Fibroblast of the conjunctiva (primary cell): Measurements from ENCODE around the gene BCL2L1.

Experiments used
- DNase-seq: peaks from one replicate; pipeline ENCODE4 v3.0.0-alpha.2; 2010; ENCODE audit warnings: low read depth

The BCL2L1 gene

GRCh38 chr20:31691646-31692275 lies 30.9 kb downstream of the BCL2L1 start:
- no peak for DNase-seq

- DNase-seq: no peak
Observed at GRCh38 chr20:31690124-31690666, 32.5 kb downstream of the BCL2L1 start.

DNA sequence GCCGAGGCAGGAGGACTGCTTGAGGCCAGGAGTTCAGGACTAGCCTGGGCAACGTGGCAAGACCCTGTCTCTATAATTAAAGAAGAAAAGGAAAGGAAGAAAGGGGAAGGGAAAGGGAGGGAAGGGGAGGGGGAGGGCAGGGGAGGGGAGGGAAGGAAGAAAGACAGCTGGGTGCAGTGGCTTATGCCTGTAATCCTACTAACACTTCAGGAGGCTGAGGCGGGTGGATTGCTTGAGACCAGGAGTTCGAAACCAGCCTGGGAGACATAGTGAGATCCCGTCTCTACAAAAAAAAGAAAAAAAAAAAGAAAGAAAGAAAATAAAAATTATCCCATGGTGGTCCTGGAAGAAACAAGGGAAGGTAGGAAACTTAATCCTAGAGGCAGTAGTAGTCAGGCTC lies 33.5 kb downstream of the BCL2L1 start:
- no peak for DNase-seq

GRCh38 chr20:31687777-31688176 lies 34.9 kb downstream of the BCL2L1 start:
- no peak for DNase-seq

DNA sequence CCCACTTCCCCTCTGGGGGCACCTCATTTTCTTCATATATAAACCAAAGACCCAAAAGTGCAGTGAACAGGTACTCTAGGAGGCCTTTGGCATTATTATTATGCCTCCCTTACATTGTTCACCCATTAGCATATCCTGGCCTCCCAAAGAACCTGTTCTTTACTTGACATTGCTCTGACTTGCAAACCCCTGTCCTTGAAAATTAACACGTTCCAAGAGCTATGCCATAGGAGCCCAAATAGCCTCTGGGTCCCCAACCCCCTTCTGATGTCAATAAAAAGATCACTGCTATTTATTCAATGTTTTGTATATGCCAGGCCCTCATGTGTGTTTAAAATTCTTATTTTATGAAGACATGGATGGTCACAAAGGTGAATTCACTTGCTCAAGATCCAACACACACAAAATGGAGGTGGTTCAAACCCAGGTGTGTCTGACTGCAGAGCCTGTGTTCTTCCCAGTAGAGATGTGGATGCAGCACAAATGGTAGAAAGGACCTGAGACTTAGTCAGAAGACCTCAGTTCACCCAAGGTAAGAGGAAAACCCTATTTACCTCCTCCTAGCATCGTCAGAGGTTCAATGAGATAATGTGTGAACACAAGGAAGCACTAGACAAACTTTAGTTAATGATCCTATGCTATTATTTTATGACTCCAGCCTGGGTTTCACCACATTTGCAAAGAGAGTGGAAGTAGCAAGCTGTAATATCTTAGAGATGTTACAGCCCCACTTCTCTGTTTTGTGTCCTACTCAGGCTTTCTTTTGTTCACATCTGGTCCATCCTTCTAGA lies 36.6 kb downstream of the BCL2L1 start:
- no peak for DNase-seq

DNA sequence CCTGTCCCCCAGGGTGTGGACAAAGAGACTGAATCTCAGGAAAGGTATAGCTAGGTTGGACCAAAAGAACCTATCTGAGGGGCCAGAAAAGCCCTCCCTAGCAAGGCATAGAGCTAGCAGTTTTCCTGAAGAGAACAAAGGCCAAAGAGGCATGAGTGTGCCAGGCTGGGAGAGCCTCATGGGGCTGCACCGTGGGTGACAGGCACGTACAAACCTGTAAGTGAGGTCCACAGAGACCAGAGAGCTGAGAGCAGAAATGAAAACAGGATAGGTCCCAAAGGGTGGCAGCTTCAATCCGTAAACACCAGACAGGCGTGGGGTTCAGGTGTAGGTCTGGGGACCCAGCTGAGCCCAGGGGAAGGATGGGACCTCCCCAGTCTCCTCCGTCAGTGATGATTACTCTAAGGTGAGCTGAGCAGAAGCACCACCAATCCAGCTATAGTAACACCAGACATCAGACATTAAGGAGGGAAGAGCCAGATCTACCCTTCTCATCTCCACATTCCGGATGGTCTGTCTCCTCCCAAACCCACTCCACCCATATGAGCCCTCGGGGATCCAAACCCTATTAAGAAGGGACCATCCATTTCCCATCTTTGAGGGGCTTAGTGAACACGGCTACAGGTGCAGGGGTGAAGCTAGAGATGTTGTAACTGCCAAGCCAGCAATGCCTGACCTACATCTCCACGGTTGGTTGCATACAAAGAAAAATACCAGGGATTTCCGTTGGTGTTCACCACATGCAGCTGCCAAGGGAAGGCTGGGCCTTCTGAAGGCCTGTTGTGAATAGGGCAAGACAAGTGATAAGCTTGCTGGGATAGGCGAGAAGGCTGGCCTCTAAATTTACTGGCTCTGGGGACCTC lies 38.3 kb downstream of the BCL2L1 start:
- DNase-seq: no peak

- no peak for DNase-seq
Observed at GRCh38 chr20:31682927-31683326, 39.7 kb downstream of the BCL2L1 start.

DNA sequence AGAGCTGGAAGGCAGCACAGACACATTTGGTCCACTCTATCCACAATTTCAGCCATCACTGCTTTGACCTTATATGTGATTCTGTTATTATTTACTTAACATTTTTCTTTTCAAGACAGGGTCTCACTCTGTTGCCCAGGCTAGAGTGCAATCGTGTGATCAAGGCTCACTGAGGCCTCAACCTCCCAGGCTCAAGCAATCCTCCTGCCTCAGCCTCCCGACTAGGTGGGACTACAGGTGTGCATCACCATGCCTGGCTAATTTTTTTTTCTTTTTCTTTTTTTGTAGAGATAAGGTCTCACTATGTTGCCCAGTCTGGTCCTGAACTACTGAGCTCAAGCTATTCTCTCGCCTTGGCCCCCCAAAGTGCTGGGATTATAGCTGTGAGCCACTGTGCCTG lies 40.3 kb downstream of the BCL2L1 start:
- DNase-seq: no peak

- DNase-seq: no peak
Observed at GRCh38 chr20:31681769-31682168, 40.9 kb downstream of the BCL2L1 start.

DNA sequence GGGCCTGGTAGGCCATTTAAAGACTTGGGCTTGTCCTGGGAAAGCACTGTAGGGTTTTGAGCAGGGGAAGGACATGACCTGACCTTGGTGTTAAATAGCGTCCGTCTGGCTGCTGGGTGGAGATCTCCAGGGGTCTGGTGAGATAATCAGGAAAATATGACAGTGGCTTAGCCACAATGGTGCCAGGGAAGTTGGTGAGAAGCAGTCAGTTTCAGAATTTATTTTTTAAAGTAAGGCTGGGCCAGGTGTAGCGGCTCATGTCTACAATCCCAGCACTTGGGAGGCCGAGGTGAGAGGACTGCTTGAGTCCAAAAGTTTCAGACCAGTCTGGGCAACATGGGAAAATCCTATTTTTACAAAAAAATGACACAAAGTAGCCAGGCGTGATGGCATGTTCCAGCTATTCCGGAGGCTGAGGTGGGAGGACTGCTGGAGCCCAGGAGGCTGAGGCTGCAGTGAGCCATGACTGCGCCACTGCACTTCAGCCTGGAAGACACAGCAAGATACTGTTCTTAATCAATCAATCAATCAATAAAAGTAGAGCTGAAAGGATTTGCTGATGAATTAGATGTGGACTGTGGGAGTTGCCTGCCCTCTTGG lies 41.4 kb downstream of the BCL2L1 start:
- no peak for DNase-seq

- DNase-seq: no peak
Observed at GRCh38 chr20:31680286-31681127, 42.2 kb downstream of the BCL2L1 start.

GRCh38 chr20:31679357-31680285 lies 43.0 kb downstream of the BCL2L1 start:
- DNase-seq: no peak

DNA sequence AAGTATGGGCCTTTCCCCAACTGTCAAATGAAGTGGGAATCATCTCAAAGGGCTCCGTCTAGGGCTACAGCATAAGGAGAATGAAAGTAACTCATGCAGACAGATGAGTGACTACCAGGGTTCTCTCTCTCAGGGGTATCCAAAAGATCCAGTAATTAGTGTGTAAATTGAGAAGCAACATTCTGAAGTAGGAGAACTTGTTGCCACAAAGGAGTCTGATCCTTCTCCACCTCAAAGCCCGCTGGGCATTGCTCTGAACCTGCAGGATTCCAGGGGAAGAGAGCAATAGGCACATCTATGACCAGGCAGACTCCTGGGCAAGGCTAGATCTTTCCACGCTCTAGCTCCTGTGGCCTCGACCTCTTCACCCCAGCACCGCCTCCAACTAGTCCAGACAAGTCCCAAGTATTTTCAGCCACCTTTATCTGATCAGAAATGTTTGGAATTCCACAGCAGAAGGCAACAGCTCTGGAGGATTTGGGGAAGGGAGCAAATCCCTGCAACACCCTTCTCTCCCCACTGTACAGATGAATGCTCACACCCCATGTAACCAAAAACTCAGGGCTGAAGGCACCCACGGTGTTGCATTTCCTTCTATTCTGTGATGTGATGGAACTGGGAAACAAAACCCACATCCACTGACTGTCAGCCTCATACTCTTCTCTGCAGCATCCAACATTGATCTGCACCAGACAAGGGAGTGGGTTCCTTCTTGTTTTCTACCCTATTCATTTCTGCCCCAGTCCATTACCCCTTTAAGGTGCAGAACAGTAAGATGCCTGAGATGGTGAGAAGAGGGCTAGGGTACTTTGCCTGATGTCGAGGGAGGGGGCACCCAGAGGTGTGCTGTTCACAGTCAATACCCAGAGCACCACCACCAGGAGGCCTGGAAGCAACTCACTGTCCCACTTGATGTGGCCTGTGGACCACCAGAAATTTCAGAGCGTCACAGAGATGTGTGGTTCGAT lies 44.0 kb downstream of the BCL2L1 start:
- no peak for DNase-seq

DNA sequence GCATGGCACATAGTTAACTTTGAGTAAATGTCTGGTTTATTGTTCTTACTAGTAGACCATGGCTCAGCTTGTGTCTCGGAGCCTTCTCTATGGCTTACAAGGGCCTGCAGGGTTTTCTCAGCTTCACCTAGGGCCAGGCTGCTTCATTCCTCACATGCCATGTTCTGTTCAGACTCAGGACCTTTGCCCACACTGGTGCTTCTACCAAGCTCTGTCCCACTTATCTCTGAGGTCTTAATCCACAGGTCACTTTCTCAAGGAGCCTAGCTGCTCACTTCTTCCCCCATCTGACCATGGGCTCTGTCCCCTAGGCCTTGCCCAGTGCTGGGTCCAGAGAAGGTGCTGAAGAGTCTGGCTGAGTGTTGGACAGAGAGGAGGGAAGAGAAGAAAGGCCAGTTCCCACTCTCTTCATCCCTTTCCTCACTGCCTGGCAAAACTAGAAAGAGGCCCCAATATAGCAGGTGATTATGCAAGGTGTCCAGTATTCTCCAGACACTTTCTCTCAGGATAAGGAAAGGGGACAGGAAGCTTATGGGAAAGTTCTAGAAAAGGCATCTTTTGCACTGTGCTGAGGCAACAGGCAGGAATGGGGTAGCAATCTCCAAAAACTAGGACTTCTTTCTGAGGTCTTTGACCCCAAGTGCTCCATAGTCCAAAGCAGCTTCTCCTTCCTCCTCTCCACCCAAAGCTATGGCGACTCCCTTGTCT lies 45.0 kb downstream of the BCL2L1 start:
- no peak for DNase-seq

DNA sequence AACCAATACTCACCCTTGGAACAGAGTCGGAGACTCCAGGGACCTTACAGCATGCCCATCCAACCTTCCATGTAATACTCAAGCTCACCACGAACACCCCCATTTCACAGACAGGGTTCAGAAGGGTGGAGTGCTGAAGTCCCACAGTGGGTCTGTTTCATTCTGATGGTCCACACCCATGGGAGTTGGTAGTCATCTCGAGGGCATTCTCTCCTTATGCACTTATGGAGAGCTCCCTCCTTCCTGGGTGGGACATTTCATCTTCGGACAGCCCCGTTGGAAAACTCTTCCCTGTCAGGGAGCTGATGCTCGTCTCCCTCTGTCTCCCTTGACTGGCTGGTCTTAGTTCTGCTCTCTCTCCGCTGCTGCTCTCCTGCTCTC lies 46.1 kb downstream of the BCL2L1 start:
- no peak for DNase-seq

GRCh38 chr20:31675828-31676608 lies 46.6 kb downstream of the BCL2L1 start:
- DNase-seq: no peak
